HepG2 (cell line): Measurements from ENCODE around the gene PLAGL2. TPM values are rescaled to one million over a fixed set of nuclear protein-coding genes. Genes with fewer than 3 reads are reported as not detected.
A peak's percentile ranks its signal among the peaks of the same experiment; 100 is the strongest.

Source experiments
- DMAP1 ChIP-seq: IDR thresholded peaks from 2 replicates; pipeline ENCODE4 v1.6.1; 2016
- HMG20A ChIP-seq: IDR thresholded peaks from 2 replicates; pipeline ENCODE4 v1.6.1; 2016; ENCODE audit warnings: borderline replicate concordance
- NR2F1 ChIP-seq, 2 experiments: fragments of 450-650 bp in 1 of 2; formaldehyde crosslinking in 1 of 2; IDR thresholded peaks; 2 replicates each; pipeline versions ENCODE4 v1.5.0 to v1.6.1; 2016 to 2020; ENCODE audit warnings: mild to moderate bottlenecking in 1 of 2, missing compliant biosample characterization in 1 of 2, missing genetic modification reagents in 1 of 2, moderate library complexity in 1 of 2
- POLR2G ChIP-seq: fragments of 200-400 bp; formaldehyde crosslinking; IDR thresholded peaks from 2 replicates; pipeline ENCODE4 v1.6.1; 2018; ENCODE audit warnings: mild to moderate bottlenecking, low read depth, low read length, moderate library complexity
- ZBTB26 ChIP-seq: IDR thresholded peaks from 2 replicates; pipeline ENCODE4 v1.6.1; 2016; ENCODE audit warnings: missing compliant biosample characterization, missing genetic modification reagents, borderline replicate concordance
- ZNF225 ChIP-seq: sonication (generic); formaldehyde crosslinking; IDR thresholded peaks from 2 replicates; pipeline ENCODE4 v1.4.0; 2020; ENCODE audit warnings: mild to moderate bottlenecking, missing genetic modification reagents
- ZNF468 ChIP-seq: sonication (generic); formaldehyde crosslinking; IDR thresholded peaks from 2 replicates; pipeline ENCODE4 v1.8.0; 2022; ENCODE audit warnings: mild to moderate bottlenecking, moderate library complexity, missing genetic modification reagents
- ZNF574 ChIP-seq: sonication (generic); formaldehyde crosslinking; IDR thresholded peaks from 2 replicates; pipeline ENCODE4 v1.4.0; 2020; ENCODE audit warnings: missing genetic modification reagents
- ZNF615 ChIP-seq: sonication (generic); formaldehyde crosslinking; IDR thresholded peaks from 2 replicates; pipeline ENCODE4 v1.5.0; 2020; ENCODE audit warnings: mild to moderate bottlenecking, missing genetic modification reagents, borderline replicate concordance
- ZNF639 ChIP-seq: conservative IDR thresholded peaks from 2 replicates; pipeline ENCODE4 v1.6.1; 2018; ENCODE audit warnings: missing genetic modification reagents
- ZNF775 ChIP-seq: sonication (generic); formaldehyde crosslinking; IDR thresholded peaks from 2 replicates; pipeline ENCODE4 v1.4.0; 2020; ENCODE audit warnings: missing genetic modification reagents, mild to moderate bottlenecking, moderate library complexity, borderline replicate concordance
- polyA plus RNA-seq, 8 experiments: library from polyadenylated mRNA; depleted of rRNA in 3 of 8; stranded (reverse) in 7 of 8; unstranded in 1 of 8; fragments of >200 nt; fragmentation: Illumina TruSeq in 4 of 8; extraction: Trizol in 4 of 8; gene quantifications; 2 replicates each; pipeline versions ENCODE4 v1.2.1 to v1.2.3, GENCODE V29; 2011 to 2016; ENCODE audit warnings: low read depth in 4 of 8, missing spikeins in 1 of 8, mixed read lengths in 1 of 8; ENCODE audit not compliant: insufficient read depth in 1 of 8
- total RNA-seq, 5 experiments: library from RNA; depleted of rRNA; stranded (reverse); fragments of >200 nt; fragmentation: Illumina TruSeq; extraction: Trizol; gene quantifications; 2 replicates each; pipeline ENCODE4 v1.2.3, GENCODE V29; 2016; ENCODE audit warnings: low read depth in 1 of 5
- TF ChIP-seq, protein P1 (sequence below): sonication (generic); formaldehyde crosslinking; IDR thresholded peaks from 2 replicates; pipeline ENCODE4 v1.4.0; 2020; ENCODE audit warnings: missing genetic modification reagents

Gene PLAGL2
- total and polyA plus RNA-seq, 2 of the 13 experiments (the other 11 are each of a cell fraction or from before 2014, with no cell fraction given) = 15.2 to 15.3 TPM

GRCh38 chr20:32152421-32153155 is 55.0 kb downstream of the PLAGL2 start (continued):
- TF ChIP-seq ZNF574 (CRISPR knock-in tag) (0 out of 2 replicates have a peak, but pooled peaks have one; percentile 14), ZBTB26 (peak; percentile 97), HMG20A (CRISPR knock-in tag) (peak; percentile 61; the same call in 1 of the 2 replicates), POLR2G (0 out of 2 replicates have a peak, but pooled peaks have one; percentile 21), ZNF615 (CRISPR knock-in tag) (0 out of 2 replicates have a peak, but pooled peaks have one; percentile 22), ZNF225 (CRISPR knock-in tag) (peak; percentile 40; the same call in 1 of the 2 replicates), NR2F1 (CRISPR knock-in tag; IDR thresholded peaks at IDR 0.05) (peak in 1 of 2 experiments; percentile 44; a peak in 1 of 4 replicates), ZNF639 (CRISPR knock-in tag) (no peak), DMAP1 (CRISPR knock-in tag) (0 out of 2 replicates have a peak, but pooled peaks have one; percentile 6), ZNF775 (CRISPR knock-in tag) (no peak), ZNF468 (no peak)
- TF ChIP-seq, protein P1, sequence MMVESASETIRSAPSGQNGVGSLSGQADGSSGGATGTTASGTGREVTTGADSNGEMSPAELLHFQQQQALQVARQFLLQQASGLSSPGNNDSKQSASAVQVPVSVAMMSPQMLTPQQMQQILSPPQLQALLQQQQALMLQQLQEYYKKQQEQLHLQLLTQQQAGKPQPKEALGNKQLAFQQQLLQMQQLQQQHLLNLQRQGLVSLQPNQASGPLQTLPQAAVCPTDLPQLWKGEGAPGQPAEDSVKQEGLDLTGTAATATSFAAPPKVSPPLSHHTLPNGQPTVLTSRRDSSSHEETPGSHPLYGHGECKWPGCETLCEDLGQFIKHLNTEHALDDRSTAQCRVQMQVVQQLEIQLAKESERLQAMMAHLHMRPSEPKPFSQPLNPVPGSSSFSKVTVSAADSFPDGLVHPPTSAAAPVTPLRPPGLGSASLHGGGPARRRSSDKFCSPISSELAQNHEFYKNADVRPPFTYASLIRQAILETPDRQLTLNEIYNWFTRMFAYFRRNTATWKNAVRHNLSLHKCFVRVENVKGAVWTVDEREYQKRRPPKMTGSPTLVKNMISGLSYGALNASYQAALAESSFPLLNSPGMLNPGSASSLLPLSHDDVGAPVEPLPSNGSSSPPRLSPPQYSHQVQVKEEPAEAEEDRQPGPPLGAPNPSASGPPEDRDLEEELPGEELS = peak; percentile 25; the same call in 1 of the 2 replicates
